PC-3 (cell line): ENCODE results near the gene BMPR1A.

ENCODE experiments used
- EZH2 ChIP-seq: fragments of 300-600 bp; sonication (generic); IDR thresholded peaks from one replicate; pipeline ENCODE4 v1.6.1; 2017; ENCODE audit warnings: antibody characterized with exemption, mild to moderate bottlenecking, low read length; ENCODE audit not compliant: unreplicated experiment
- TF ChIP-seq, protein P1 (sequence below): fragments of 300-600 bp; sonication (generic); conservative IDR thresholded peaks from 2 replicates; pipeline ENCODE4 v1.5.1; 2017; ENCODE audit warnings: antibody characterized with exemption, low read depth, mild to moderate bottlenecking, low read length

DNA sequence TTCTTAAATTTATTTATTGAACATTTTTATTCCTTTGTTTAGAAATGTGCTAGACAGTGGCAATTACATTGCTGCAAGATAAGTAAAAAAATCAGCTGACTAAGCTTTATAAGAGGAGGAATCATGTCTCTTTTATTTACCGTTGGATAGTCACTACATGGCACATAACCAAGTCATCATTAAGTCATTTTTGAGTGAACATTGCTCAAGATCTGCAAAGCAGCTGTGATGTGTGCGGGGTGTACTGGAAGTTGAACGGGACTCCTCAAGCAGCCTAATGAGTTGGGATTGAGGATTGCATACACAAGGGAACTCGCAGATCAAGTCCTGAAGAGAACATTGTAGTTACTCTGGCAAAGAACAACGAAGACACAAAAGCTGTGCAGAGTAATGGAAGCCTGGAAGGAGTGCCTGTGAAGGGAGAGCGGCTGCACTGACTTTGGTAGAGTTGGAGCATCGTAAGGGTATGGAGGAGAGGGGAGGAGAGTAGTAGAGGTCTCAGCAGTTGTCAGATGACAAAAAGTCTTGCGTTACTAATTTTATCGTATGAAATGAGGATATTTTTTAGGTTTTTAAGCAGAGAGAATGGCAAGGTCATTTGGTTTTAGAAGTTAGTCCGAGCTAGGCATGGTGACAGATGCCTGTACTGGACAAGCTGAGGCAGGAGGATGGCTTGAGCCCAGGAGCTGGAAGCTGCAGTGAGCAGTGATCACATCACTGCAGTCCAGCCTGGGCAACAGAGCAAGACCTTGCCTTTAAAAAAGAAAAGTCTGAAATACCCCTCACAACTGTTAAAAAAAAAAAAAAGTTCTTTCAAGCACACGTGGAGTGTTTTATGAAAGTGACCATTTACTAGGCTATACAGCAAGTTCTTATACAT is 95.1 kb downstream of the BMPR1A start:
- TF ChIP-seq EZH2 = no peak
- TF ChIP-seq, protein P1, sequence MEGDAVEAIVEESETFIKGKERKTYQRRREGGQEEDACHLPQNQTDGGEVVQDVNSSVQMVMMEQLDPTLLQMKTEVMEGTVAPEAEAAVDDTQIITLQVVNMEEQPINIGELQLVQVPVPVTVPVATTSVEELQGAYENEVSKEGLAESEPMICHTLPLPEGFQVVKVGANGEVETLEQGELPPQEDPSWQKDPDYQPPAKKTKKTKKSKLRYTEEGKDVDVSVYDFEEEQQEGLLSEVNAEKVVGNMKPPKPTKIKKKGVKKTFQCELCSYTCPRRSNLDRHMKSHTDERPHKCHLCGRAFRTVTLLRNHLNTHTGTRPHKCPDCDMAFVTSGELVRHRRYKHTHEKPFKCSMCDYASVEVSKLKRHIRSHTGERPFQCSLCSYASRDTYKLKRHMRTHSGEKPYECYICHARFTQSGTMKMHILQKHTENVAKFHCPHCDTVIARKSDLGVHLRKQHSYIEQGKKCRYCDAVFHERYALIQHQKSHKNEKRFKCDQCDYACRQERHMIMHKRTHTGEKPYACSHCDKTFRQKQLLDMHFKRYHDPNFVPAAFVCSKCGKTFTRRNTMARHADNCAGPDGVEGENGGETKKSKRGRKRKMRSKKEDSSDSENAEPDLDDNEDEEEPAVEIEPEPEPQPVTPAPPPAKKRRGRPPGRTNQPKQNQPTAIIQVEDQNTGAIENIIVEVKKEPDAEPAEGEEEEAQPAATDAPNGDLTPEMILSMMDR = no peak
